NCI-H82 treated with DMSO at 0.1 percent for 48 hours (cell line): ENCODE measurements around the gene PNLIPRP3.

Source experiments
- DNase-seq: peaks from one replicate; lab custom pipeline; 2025; ENCODE audit not compliant: unreplicated experiment; lab: John Stamatoyannopoulos, UW

PNLIPRP3 gene

DNA sequence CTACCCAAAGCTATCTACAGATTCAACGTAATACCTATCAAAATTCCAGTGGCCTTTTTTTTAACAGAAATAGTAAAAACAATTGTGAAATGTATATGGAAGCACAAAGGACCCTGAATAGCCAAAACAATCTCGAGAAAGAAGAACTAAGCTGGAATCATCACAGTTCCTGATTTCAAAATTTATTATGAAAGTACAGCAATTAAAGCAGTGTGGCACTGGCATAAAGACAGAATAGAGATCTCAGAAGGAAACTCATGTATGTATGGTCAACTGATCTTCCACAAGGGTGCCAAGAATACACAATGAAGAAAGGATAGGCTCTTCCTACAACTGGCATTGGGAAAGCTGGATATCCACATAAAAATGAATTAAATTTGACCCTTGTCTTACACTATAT lies 23.2 kb downstream of the PNLIPRP3 start:
- no peak for DNase-seq

DNA sequence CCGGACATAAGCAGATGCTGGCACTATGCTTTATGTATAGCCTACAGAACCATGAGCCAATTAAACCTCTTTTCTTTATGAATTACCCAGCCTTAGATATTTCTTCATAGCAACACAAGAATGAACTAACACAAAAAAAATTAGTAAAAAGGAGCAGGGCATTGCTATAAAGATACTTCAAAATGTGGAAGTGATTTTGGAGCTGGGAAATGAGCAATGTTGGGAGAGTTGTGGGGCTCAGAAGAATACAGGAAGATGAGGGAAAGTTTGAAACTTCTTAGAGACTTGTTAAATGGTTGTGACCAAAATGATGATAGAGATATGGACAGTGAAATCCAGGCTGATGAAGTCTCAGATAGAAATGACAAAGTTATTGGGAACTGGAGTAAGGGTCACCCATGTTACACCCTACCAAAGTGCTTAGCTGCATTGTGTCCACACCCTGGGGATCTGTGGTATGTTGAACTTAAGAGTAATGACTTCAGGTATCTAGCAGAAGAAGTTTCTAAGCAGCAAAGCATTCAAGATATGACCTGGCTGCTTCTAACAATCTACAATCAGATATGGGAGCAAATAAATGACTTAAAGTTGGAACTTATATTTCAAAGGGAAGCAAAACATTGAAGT lies 24.2 kb downstream of the PNLIPRP3 start:
- DNase-seq, result no peak

DNA sequence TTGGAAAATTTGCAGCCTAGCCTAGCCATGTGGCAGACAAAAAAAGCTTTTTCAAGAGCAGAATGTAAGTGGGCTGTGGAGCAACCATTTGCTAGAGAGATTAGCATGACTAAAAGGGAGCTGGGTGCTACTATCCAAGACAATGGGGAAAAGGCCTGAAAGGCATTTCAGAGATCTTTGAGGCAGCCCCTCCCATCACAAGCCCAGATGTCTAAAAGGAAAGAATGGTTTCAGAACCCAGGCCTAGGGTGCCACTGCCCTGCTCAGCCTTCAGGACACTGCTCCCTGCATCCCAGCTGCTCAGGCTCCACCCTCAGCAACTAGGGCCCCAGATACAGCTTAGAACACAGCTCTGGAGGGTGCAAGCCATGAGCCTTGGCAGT lies 24.7 kb downstream of the PNLIPRP3 start:
- no peak for DNase-seq

DNA sequence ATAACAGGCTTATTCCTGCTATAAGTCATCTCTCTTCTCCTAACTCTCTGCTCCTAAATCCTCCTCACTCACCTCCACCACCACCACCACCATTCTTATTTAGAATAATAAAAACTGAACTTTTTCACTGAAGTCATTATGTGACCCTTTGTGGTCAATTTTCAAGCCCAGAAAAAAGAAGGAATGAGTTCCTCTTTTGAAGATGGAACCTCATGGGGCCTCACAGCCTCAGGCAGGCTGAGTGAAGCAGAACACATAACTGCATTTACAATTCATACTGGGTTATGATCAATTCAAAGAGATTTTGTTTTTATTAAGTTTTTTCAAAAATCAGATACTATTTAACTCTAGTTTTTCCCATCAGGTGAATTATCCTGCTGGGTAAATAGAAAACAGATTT lies 29.8 kb downstream of the PNLIPRP3 start:
- no peak for DNase-seq

DNA sequence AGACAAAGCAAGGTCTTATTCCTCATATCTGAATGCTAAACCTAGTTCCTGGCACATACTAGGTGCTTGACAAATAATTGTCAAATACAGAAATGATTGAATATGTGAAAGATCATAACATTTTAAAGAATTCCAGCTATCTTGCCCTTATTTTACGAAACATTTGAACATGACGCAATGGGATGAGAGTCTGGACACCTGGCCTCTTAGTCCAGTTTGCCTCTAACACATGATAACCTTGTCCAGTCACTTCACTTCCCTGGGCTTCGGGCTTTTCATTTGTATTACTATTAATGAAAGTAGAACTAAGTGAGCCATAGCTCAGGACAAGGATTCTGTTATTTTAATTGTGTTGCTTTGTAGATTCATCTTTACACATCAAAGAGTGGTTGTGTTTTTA lies 32.6 kb downstream of the PNLIPRP3 start:
- no peak for DNase-seq

DNA sequence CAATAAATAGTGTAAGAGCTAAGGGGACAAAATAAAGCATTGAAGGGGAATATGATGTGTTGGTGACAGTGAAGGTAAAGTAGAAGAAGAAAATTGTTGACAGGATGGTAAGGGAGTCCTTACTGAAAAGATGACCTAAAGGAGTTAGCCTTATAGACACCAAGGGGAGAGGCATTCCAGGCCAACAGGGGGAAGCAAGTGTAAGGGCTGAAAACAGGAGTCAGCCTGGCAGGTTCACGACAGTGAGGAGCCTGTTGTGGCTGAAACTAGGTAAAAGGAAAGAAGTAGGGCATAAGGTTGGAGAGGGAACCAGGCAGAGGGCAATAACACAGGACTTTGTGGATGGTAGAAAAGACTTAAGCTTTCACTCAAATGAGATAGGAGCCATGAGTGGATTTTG lies 34.0 kb downstream of the PNLIPRP3 start:
- no peak for DNase-seq

DNA sequence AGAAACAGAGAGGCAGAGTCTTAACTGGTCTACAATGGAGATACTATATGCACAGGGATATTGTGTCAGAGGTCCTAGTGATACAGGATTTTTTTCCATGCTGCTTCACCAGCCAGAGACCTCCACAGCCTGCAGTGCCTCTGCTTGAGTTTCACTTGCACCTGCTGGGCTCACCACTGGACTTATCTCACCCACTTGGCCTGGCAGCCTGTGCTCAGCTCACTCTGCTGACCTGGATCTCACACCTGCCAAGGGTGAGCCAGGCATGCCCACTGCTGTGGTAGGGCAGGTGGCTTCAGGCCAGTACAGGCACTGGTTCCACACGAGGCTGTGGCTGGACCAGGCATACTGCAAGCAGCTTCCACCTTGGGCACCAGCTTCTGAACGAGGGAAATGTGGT lies 36.6 kb downstream of the PNLIPRP3 start:
- DNase-seq, result no peak

DNA sequence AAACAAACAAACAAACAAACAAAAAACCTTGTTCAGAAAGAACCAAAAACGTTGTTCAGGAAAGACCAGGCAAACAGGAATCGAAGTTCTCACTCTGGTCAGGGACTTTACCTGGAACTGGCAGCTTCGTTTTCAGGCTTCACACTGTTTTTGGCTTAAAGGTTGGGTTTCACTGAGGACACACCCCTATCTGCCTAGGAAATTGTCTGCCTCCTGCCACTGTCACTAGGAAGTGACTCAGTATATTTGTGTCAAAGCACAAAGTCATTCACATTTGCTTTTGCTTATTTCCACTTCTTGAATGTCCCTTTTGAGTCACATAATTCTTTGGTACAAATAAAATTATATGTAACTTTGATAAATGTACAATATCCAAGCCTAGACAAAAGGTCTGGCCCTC lies 37.9 kb downstream of the PNLIPRP3 start:
- no peak for DNase-seq

DNA sequence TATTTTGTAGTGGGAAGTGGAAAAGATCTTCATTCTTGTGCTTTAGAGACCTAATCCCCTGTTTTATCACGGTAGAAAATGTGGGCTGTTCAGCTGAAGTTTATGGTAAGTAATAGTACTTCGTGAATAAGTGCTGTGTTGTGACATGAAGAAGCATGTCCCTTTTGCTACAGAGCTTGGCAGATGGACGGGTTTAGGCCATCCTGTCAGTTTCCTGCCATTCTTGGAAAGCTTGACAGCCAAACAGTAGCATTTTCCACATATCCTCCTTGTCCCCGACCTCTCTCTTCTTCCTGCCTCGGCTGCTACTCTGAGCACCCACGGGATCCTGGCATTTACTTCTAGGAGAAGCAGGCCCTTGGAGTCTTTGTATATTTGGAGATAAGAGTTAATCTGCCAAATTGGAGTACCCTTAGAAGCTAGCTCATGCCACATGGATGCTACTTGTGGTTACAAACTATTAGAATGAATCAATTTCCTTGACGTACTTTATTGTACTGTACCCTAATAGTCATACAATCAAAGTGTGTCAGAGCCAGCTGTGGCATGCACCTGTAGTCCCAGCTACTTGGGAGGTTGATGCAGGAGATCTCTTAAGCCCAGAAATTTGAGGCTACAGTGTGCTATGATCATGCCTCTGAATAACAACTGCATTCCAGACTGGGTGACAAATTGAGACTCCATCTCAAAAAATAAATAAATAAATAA lies 39.2 kb downstream of the PNLIPRP3 start:
- no peak for DNase-seq

DNA sequence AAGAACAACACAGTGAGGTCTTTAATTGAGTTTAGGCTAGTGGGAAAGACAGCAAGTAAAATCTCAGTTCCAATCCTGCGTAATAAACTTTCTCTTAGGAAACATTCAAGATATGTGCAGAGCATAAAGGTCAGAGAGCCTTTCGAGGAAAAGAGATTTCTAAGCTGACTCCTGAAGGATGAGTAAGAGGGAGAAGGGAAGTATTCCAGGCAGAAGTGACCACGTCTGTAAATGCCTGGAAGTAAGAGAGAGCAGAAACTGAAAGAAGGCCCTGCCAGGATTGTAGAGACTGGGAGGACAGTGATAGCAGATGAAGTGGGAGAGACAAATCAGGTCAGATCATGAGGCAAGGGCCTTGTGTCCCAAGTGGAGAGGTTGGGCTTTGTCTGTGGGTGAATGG lies 41.8 kb downstream of the PNLIPRP3 start:
- no peak for DNase-seq

GRCh38 chr10:116470071-116470470 lies 42.4 kb downstream of the PNLIPRP3 start:
- DNase-seq, result no peak

DNA sequence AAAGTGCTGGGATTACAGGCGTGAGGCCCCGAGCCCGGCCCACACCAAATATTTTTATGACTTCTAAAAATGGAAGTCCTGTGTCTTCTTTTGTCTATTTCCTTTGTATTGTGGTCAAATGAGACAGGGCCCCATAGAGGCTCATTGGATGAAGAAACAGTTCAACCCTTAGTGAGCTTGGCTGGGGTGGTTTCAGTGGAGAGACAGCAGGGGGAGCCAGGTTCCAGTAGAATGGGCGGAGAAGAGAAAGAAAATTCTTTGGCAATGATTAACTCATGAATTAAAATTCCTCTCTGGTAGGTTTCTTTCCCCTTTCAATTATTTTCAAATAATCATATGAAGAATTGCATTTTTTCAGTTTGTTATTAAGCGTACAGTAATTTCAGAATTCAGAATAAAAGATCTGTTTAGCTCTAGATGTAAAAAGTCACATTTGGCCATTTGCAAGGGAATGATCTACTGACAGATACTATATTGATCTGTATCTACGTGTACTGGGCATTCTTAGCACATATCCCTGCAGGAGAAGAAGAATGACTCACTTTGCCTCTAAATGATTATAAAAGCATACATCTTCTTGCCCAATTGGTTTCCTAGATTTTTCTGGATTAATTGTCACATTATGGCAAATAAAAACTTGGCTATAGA lies 43.2 kb downstream of the PNLIPRP3 start:
- no peak for DNase-seq

DNA sequence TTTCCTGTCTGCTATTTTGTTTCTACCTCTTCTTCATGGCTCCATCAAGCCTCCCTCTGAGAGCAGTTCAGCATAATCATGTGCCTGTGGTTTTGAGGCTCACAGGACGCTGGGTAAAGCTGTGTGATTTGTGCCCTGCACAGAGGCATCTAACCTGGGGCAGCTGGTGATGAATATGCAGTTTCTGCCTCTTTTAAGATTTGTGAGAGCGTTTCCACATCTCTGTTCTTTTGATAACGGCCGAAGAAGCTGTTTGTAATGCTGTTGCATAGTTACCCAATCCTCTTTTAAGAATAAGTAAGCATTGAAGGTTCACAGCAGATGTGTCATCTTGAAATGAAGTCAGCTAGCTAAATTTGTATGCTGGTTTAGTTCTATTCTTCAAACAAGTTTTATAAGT lies 45.2 kb downstream of the PNLIPRP3 start:
- no peak for DNase-seq

DNA sequence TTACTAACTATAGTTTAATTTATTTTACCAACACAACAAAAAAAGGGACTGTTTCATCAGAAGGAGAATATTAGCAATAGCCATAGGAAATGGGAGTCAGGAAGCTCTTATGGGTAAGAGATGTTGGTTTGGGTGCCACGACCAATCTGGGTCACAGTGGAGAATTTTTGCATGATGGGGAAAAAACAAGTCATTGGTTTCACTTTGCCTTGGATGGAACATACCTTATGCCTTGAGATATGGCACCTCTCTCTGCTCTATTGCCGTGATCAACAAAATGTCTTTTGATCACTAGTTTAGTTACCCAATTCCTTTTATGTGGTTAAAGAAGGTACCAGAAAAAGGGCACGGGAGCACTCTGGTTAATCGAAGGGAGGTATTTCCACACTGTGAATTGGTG lies 48.2 kb downstream of the PNLIPRP3 start:
- DNase-seq, result no peak

- DNase-seq, result no peak
These were observed 48.8 kb downstream of the PNLIPRP3 start for GRCh38 chr10:116476461-116476860.

- DNase-seq, result no peak
These were observed 50.5 kb downstream of the PNLIPRP3 start for GRCh38 chr10:116477986-116478664.

- DNase-seq, result no peak
These were observed 59.3 kb downstream of the PNLIPRP3 start for GRCh38 chr10:116486770-116487448.

- DNase-seq, result no peak
These were observed 60.1 kb downstream of the PNLIPRP3 start for GRCh38 chr10:116487522-116488430.

GRCh38 chr10:116489460-116489859 lies 61.8 kb downstream of the PNLIPRP3 start:
- DNase-seq, result no peak

GRCh38 chr10:116490028-116490662 lies 62.5 kb downstream of the PNLIPRP3 start:
- no peak for DNase-seq
